ENCODE results near the gene GPC1. TPM values are rescaled to one million over a fixed set of nuclear protein-coding genes. Genes with fewer than 3 reads are reported as not detected.

The GPC1 gene
- total RNA-seq, 1 donor from 2014 or later: 5.9 TPM

DNA sequence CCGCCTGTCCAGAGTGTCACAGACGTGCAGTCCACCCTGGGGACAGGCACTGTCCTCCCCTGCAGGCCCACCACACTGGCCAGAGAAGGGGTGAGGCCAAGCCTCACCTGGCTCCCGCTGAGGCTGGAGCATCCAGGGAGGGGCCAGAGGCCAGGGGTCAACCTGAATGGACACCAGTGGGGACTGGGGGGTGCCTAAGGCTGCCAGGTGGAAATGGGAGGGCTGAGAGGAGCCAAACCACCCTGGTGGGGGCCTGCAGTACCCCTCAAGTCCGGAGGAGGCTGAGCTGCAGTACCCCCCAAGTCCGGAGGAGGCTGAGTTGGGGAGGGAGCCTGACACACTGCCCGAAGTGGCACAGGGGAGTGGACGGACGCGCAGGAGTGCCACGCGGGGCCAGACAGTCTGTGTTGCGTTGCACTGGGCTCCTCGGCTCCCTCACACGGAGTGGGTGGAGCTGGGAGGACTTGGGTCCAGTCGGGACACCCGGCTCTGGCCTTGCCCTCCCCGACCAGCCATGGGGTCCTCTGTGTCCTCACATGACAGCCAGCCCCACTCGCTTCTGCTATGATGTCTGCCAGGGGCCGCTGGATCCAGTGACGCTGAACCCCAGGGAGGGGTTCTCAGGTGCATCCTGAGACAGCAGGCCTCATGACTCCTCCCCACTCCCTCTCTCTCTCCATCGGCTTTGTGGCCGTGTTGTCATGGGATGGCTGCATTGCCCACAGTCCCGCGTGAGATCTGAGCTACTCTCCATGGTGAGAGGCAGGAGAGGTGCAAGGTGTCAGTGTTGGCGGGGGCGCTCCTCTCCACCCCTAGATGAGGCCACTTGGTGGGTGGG, 22.3 kb upstream of the GPC1 start:
- intact Hi-C loops (cut with micrococcal nuclease): no loop called here
- H3K9me3 Mint-ChIP-seq: no peaks in the 10 kb centered on the region
- no peak for DNase-seq
- no peak overlapping the region for H3K4me3 Mint-ChIP-seq
- no peaks in the 10 kb centered on the region for H3K4me1 Mint-ChIP-seq
- no peak overlapping the region for H3K27ac Mint-ChIP-seq
- no peaks in the 10 kb centered on the region for H3K36me3 Mint-ChIP-seq (ENCODE audit: low read depth)
- peaks cover 2% of the 10 kb centered on the region for H3K27me3 Mint-ChIP-seq

DNA sequence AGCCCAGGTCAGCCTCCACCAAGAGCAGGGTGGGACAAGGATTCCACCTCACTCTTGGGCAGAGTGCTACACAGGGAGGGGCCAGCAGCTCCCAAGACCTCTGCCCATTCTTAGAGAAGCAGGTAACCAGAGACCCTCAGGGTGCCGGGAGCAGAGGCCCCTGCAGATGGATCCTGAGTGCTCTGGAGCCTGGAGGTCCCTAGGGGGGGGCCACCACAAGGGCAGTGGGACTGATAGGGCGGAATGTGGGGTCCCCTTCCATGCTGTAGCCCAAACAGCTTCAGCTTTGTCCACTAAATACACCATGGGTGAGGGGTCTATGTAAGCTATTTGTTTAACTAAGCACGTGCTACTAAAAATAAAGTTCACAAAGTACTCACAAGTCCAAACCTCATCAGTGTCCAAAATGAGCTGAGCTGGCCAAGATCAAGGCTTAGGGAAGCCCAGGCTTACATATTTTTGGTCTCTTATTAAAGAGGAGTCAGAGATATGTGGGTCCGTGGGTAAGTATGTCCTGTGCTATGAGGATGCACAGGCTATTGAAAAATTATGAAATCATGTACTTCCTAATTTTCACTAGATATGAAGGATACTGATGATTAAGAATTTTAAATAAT, 21.5 kb upstream of the GPC1 start:
- no peak overlapping the region for H3K4me3 Mint-ChIP-seq
- H3K9me3 Mint-ChIP-seq: peaks cover 6% of the 10 kb centered on the region
- H3K27me3 Mint-ChIP-seq: peaks cover 2% of the 10 kb centered on the region
- H3K4me1 Mint-ChIP-seq: no peaks in the 10 kb centered on the region
- intact Hi-C loops (cut with micrococcal nuclease): no loop called here
- no peak overlapping the region for H3K27ac Mint-ChIP-seq
- no peaks in the 10 kb centered on the region for H3K36me3 Mint-ChIP-seq (ENCODE audit: low read depth)
- DNase-seq: no peak

DNA sequence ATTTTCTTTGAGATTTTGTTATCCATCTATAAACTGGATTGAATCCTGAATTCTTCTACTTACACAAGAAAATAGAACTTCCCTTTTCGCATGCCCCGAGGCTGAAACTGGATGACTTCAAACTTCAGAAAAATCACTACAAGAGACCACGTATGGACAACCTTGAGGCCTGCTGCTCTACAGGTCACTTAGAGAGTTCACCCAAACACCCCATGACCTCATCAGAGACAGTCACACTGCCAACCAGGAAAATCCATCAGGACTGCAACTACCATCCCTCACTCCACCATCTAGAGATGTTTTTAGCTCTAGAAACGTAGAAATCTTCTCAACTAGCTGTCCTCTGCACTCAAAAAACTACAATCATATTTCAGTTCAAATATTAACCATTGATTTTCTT, 18.6 kb upstream of the GPC1 start:
- Mint-ChIP-seq H3K27ac (no peak overlapping the region), H3K27me3 (no peaks in the 10 kb centered on the region)
- intact Hi-C loops (cut with micrococcal nuclease): no loop called here

DNA sequence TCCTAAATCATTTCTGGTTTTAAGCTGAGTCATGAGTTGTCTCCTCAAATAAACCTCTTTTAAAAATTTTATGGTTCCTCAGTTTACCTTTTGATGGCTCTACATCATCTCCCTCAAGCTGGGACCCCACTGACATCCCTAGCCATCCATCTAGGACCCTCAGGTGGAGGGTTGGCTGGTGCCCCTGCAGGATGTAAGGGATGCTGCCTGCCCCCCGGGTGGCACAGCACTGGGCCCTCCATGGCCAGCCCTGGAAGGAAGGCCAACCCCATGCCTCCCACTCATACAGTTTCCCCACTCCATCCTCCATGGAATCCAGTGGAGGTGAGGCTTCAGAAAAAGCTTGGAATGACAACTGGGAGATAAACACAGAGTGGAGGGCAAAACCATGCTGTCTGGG, 17.2 kb upstream of the GPC1 start:
- Mint-ChIP-seq H3K27me3 (no peaks in the 10 kb centered on the region), H3K4me1 (no peaks in the 10 kb centered on the region), H3K27ac (no peak overlapping the region), H3K36me3 (ENCODE audit: low read depth) (no peaks in the 10 kb centered on the region), H3K9me3 (peaks cover 15% of the 10 kb centered on the region), H3K4me3 (no peak overlapping the region)
- no peak for DNase-seq
- intact Hi-C loops (cut with micrococcal nuclease): no loop called here

More for the DNA sequence above, 18.6 kb upstream of the GPC1 start:
- H3K4me1 Mint-ChIP-seq: no peaks in the 10 kb centered on the region
- H3K4me3 Mint-ChIP-seq: no peak overlapping the region
- H3K36me3 Mint-ChIP-seq (ENCODE audit: low read depth): no peaks in the 10 kb centered on the region
- no peak for DNase-seq
- peaks cover 10% of the 10 kb centered on the region for H3K9me3 Mint-ChIP-seq

DNA sequence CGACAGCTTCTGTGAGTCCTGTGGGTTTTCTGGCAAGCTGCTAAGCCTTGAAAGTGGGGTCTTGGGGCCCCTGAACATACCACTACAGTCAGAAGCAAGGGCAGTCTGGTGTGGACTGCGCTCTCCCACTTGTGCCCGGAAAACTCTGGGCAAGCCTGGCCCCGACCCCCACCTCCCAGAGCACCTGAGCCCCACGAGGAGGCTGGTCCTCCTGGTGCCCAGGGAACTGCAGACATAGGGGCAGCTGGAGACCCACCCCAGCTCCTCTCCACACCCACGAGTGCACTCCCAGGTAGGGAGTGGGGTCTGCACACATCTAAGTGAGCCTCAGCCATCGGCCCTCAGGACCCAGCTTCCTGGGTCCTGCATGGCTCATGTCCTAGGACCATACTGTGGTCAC, 16.2 kb upstream of the GPC1 start:
- DNase-seq: no peak
- Mint-ChIP-seq H3K4me1 (no peaks in the 10 kb centered on the region), H3K4me3 (no peak overlapping the region), H3K9me3 (peaks cover 20% of the 10 kb centered on the region), H3K27me3 (no peaks in the 10 kb centered on the region), H3K36me3 (ENCODE audit: low read depth) (no peaks in the 10 kb centered on the region), H3K27ac (no peak overlapping the region)
- intact Hi-C loops (cut with micrococcal nuclease): no loop called here

DNA sequence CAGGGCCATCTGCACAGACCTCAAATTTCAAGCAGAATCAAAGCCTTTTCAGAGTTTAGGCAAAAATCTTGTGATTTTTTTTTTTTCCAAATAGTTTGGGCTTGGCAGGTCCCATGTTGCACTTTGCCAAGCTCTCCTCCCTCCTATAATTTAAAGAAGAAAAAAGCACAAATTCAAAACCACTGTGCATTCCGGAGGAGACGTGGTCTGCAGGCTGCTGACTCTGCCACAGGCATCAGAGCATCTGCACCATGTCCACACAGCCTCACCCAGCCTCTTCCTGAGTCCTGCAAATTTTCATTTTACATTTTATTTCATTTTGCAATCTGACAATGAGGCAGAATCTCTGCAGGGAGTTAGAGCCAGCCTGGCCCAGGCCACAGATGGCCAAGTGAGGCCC, 15.7 kb upstream of the GPC1 start:
- Mint-ChIP-seq H3K27me3 (no peaks in the 10 kb centered on the region), H3K4me3 (no peak overlapping the region), H3K9me3 (peaks cover 20% of the 10 kb centered on the region), H3K27ac (no peak overlapping the region), H3K4me1 (no peaks in the 10 kb centered on the region), H3K36me3 (ENCODE audit: low read depth) (no peaks in the 10 kb centered on the region)
- intact Hi-C loops (cut with micrococcal nuclease): no loop called here
- DNase-seq: no peak

DNA sequence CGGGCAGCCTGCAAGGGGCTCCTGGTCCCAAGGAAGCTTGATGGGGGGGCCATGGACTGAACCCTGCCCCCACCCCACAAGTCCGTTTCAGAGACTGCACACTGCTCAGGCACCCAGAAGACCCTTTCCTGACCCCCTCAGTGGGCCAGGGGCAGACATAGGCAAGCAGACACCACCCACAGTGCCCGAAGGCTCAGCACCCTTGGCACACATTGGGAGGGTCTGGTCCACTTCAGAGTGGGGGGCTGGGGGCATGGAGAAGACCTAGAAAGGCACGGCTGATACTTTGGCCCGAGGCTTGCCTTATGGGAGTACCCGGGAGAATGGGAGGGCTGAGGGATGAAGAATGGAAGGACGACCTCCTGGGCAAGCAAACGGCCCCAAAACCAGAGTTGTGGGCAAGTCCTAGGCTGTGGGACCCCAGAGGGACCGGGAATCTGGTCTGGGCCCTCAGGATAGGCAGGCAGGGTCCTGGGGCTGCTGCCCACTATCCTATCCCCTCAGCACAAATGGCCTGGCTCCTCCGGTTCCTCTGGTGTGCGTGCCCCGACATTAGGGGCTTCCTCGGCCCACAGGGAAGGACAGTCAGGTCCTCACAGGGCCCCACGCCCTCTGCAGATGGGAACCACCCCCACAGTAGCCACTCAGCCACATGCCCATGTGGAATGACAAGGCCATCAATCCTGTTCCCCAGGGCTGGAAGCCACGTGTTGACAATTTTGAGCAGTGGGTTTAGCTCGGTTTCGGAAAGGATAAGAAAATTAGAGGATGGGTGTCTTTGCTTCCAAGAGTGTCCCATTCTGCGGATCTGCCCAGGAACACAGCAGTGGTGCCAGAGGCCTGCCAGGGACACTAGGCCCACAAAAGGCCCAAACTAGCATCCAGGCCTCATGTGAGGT, 15.0 kb upstream of the GPC1 start:
- Mint-ChIP-seq H3K27ac (no peak overlapping the region), H3K4me1 (no peaks in the 10 kb centered on the region), H3K27me3 (no peaks in the 10 kb centered on the region), H3K9me3 (peaks cover 20% of the 10 kb centered on the region), H3K4me3 (no peak overlapping the region), H3K36me3 (ENCODE audit: low read depth) (no peaks in the 10 kb centered on the region)
- no peak for DNase-seq
- intact Hi-C loops (cut with micrococcal nuclease): no loop called here

DNA sequence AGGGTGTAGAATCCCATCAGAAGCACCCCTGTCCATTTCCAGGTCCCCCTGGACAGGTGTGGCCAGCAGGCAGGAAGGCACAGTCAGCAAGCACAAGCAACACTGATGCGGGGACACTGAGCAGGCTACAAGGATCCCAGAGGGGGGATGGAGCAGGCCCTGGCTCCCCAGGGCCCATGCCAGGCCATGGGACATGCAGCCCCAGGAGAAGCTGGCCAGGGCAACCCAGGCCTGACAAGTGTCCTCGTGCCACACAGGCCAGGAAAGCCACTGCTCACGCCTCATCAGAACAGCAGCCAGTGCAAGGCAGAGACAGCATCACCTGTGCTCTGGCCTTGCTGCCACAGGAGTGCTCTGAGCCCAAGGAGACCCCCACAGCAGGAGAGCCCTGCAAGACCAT, 14.1 kb upstream of the GPC1 start:
- H3K27me3 Mint-ChIP-seq: no peaks in the 10 kb centered on the region
- DNase-seq: no peak
- no peaks in the 10 kb centered on the region for H3K4me1 Mint-ChIP-seq
- no peaks in the 10 kb centered on the region for H3K36me3 Mint-ChIP-seq (ENCODE audit: low read depth)
- no peak overlapping the region for H3K4me3 Mint-ChIP-seq
- H3K27ac Mint-ChIP-seq: no peak overlapping the region
- peaks cover 20% of the 10 kb centered on the region for H3K9me3 Mint-ChIP-seq
- intact Hi-C loops (cut with micrococcal nuclease): no loop called here

DNA sequence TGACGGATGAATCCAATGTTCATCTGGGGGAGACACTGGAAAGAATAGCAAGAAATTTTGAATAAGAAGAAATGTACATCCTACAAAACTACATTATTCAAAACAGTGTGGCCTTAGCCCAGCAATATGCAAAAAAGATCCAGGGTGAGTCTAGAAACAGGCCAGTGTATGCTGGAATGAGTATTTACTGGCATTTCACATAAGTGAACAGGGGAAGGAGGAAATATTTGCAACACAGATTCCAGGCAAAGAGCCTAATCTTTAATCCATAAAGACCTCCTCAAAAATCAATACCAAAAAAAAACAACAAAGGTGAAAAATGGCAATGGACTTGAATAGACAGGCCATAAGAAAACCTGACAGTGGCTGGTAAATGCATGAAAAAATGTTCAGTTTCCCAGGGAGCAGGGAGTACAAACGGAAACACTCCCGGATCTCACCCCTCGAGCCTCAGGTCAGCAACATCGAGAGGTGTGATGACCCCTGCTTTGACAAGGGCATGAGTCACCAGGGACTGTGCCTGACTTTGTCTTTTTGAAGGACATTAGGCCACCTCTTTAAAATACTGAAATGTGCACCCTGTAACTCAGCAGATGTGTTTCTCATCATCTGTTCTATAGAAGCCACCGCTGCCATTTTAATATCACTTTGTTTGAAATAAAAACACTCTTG, 12.7 kb upstream of the GPC1 start:
- peaks cover 20% of the 10 kb centered on the region for H3K9me3 Mint-ChIP-seq
- H3K4me1 Mint-ChIP-seq: peaks cover 9% of the 10 kb centered on the region
- no peak overlapping the region for H3K27ac Mint-ChIP-seq
- peaks cover 3% of the 10 kb centered on the region for H3K36me3 Mint-ChIP-seq (ENCODE audit: low read depth)
- H3K27me3 Mint-ChIP-seq: peaks cover 5% of the 10 kb centered on the region
- H3K4me3 Mint-ChIP-seq: no peak overlapping the region
- intact Hi-C loops (cut with micrococcal nuclease): no loop called here
- DNase-seq: no peak

DNA sequence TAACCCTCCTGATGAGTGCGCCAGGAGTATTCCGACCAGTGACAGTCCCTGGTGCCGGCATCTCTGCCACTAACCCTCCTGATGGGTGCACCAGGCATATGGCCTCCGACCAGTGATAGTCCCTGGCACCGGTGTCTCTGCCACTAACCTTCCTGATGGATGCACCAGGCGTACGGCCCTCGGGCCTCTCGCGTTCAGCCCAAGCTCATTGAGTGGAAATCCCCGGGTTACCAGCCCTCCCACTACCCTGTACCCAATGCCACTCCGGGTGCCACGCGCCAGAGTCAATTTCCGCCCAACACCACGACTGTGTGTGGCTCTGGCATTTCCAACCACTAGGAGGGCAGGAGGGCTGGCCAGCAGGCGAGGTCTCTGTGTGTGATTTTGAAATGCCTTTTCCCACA, 11.7 kb upstream of the GPC1 start:
- peaks cover 3% of the 10 kb centered on the region for H3K36me3 Mint-ChIP-seq (ENCODE audit: low read depth)
- peaks cover 14% of the 10 kb centered on the region for H3K4me1 Mint-ChIP-seq
- H3K27ac Mint-ChIP-seq: no peak overlapping the region
- peaks cover 14% of the 10 kb centered on the region for H3K9me3 Mint-ChIP-seq
- DNase-seq: no peak
- intact Hi-C loops (cut with micrococcal nuclease): no loop called here
- peaks cover 8% of the 10 kb centered on the region for H3K27me3 Mint-ChIP-seq
- H3K4me3 Mint-ChIP-seq: no peak overlapping the region

DNA sequence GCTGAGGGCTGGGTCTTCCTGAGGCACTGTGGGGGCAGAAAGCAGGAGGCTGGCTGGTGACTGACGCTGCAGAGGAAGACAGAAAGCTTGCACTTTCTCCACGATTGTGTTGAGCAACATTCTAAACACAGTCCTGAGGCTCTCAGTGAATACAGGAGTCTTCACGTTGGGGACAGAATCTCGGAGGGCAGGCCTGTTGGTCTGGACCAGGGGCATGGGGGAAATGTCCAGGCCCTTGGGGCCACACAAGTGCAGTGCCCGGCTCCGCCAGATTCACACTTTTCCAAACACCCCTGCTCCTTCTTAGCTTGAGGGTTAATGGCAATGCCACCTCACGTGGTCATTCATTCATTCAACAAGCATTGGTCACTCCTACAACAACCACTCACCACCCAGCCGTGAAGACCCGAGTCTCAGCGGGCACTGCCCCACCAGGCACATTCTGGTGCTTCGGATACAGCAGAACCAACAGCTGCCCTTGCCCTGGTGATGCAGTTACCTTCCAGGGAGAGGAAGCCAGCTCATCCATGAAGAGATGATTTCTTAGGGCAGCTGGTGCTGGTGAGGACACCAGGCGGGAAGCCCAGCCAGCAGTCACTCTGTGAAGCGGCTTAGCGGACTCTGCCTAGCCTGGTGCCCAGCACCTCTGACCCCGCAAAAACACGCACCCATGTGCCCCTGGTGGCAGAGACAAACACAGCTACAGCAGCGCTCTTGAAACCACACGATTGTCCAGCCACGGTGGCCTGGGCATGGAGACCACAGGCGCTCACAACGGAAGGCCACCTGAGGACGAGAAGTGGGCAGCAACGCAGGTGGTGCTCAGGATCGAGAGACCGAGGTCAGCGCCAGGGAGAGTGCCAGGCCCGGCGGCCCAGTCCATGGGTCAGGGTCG, 10.9 kb upstream of the GPC1 start:
- peaks cover 14% of the 10 kb centered on the region for H3K9me3 Mint-ChIP-seq
- H3K36me3 Mint-ChIP-seq (ENCODE audit: low read depth): peaks cover 3% of the 10 kb centered on the region
- H3K27me3 Mint-ChIP-seq: peaks cover 9% of the 10 kb centered on the region
- no peak overlapping the region for H3K4me3 Mint-ChIP-seq
- intact Hi-C loops (cut with micrococcal nuclease): no loop called here
- no peak for DNase-seq
- peaks cover 16% of the 10 kb centered on the region for H3K4me1 Mint-ChIP-seq
- no peak overlapping the region for H3K27ac Mint-ChIP-seq

DNA sequence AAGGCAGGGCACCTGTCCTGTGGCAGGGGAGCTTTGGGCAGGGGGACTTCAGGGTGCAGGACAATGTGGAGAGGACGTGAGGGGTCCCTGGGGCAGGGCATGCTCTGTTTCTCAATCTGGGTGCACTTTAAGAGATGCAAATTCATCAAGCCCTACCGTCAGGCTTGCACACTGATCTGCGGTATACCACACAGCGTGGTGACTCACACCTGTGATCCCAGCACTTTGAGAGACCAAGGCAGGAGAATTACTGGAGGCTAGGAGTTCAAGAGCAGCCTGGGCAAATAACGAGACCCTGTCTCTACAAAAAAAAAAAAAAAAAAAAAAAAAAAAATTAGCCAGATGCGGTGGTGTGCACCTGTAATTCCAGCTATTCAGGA, 10.2 kb upstream of the GPC1 start:
- no peak for DNase-seq
- intact Hi-C loops (cut with micrococcal nuclease): no loop called here
- Mint-ChIP-seq H3K36me3 (ENCODE audit: low read depth) (peaks cover 3% of the 10 kb centered on the region), H3K27ac (no peak overlapping the region), H3K27me3 (peaks cover 9% of the 10 kb centered on the region), H3K4me1 (peaks cover 16% of the 10 kb centered on the region), H3K4me3 (no peak overlapping the region), H3K9me3 (peaks cover 11% of the 10 kb centered on the region)

DNA sequence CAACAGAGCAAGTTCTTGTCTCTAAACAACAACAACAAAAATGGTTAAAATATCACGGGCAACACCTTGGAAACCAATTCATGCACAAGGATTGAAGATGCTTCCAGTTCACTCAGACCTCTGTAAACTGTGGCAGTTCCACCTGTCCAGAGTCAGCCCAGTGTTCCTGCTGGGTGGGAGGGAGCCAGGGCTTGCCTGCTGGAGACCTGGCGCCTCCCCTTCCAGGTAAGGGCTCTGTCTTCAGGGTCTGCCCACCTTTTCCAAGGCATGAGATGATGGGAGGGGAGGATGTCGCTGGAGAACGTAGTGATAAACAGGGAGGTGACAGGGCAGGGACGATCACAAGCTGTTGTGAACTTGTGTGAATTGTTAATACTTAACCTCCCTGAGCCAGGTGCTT, 9.8 kb upstream of the GPC1 start:
- DNase-seq: no peak
- H3K27me3 Mint-ChIP-seq: peaks cover 9% of the 10 kb centered on the region
- no peak overlapping the region for H3K27ac Mint-ChIP-seq
- H3K4me3 Mint-ChIP-seq: no peak overlapping the region
- H3K9me3 Mint-ChIP-seq: peaks cover 11% of the 10 kb centered on the region
- intact Hi-C loops (cut with micrococcal nuclease): no loop called here
- peaks cover 16% of the 10 kb centered on the region for H3K4me1 Mint-ChIP-seq
- peaks cover 3% of the 10 kb centered on the region for H3K36me3 Mint-ChIP-seq (ENCODE audit: low read depth)
